Measurements from ENCODE around the gene HSPA2.
"Not testable (repeated sequence)": the region's sequence is repeated elsewhere in the genome, so short reads cannot be mapped to it uniquely, and the experiment has no call there.

Gene HSPA2

DNA sequence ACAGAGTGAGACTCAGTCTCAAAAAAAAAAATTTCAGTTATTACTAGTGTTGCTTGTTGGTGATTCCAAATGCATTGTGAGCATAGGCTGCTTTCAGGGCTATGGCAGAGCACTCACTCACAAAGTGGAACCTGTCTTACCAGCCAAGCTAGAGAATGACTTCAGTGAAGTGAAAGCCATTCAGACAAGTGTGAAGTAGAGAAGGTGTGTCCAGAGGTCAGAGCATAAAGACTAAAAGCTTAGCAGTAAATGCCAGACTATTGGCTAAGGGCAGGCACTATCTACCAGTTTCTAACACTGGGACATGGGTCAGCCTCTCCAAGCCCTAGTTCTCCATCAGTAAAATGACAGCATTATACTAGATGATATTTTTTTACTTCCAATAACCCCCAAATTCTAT lies 21.9 kb downstream of the HSPA2 start:
- no peak for DNase-seq (ENCODE audit: low read depth)

DNA sequence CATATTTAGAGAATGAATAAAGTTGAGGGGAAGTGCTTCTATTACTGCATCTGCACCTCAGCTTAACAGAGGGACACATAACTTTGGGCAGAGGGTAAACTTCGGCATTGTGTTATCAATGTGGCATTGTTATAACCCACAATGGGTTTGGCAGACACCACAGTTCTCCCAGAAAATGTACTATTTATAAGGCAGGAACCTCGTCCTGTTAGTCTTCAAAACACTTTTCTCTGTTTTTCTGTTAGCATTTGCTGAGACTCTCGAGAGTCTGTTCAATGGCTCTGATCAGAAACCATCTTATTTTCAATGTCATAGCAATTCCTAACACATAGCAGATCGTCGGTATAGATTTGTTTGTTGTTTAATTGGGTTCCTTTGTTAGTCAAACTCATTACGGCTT lies 23.2 kb downstream of the HSPA2 start:
- DNase-seq (ENCODE audit: low read depth) = no peak

DNA sequence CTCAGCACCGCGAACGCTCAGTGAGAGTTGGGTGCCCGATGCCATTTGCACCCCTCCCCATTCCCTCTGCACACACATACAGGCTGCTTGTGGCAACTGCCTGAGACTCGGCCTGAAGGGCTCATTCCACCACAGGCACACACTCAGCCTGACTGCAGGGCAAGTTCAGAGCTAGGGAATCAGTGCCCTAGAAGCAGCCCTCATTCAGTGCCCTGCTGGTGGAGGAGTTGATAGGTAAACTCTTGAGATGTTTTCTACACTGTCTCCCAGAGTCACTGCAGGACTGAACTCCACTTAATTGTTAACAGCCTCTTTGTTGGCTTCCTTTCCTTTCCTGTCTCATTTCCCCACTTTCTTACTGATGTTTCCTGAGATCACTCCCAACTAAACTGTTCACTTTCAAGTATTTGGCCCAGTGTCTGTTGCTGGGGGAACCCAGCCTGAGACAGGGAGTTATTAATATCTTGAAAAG lies 26.1 kb downstream of the HSPA2 start:
- no peak for DNase-seq (ENCODE audit: low read depth)

DNA sequence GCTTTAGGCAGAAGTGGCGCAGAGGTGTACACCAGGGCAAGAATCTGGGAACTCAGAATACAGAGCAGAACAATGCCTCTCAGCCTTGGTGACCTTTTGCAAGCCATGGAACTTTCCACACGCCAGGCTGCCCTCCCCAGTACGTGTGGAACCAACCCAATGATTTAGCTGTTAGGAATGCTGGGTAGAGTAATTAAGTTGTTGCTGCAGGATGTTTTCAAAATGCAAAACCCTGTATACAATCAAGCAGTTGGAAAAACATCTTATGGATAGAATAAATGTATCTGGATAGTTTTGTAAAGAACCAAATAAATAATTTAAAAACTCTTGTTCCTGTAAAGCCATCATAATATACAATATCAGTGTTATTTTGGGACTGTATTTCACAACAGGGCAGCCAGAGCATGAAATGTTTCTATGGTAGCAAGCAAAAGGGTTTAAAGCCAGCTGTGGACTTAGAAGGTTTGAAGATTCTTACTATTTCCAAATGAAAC lies 28.6 kb downstream of the HSPA2 start:
- no peak for DNase-seq (ENCODE audit: low read depth)

DNA sequence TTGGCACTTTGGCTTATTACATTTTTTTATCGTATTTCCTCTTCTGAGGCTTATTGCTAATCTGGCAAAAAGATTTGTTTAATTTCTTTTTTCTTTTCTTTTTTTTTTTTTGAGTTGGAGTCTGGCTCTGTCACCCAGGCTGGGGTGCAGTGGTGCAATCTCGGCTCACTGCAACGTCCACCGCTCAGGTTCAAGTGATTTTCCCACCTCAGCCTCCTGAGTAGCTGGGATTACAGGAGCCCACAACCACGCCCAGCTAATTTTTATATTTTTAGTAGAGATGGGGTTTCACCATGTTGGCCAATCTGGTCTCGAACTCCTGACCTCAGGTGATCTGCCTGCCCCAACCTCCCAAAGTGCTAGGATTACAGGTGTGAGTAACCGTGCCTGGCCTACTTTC lies 29.1 kb downstream of the HSPA2 start:
- not testable (repeated sequence) for DNase-seq (ENCODE audit: low read depth)

DNA sequence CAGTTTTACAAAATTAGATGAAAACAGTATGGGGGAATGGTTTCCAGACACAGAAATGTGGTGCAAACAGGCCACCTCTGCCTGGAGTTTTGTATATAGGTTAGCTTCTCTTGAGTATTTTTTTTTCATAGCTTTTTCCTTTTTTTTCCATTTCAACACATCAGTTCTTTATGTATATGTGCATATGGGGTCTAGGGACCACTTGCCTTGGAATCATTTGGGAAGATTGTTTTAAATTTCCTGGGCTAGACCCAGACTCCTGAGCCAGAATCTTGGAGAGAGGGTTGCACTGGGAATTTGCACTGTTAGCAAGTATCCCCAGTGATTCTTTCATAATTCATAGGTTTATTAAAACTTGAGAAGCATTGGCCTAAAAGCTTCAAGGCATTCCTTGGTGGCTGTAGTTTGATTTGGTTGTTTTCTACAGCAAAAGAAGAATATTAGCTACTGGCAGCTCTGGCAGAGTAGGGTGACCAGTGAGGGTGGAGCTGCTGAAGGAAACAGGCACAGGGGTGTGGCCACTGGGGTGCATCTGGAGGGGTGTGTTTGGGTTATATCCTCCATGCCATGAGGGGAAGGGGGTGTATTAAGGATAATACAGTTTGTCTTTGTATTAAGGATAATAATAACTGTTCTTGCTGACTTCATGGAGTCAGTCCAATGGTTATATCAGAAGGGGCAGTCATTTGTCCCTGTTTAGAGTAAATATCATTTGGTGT lies 32.0 kb downstream of the HSPA2 start:
- no peak for DNase-seq (ENCODE audit: low read depth)

DNA sequence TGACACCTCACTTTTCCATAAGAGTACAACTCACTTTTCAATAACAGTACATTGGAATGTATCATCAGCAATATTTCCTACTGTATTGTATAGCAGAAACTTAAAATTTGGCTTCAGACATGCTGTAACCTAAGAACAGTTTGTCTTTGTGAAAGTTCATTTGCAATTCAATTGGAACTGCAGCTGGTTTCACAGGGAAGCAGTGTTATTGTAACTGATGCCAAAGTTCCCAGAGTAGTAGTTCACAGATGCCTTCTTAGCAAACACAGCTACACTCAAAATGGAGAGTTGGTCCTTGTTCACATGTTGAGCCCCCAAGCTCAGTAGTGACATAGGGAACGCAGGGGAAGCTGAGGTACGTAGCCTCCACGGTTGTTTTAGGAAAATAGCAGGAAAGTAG lies 32.6 kb downstream of the HSPA2 start:
- DNase-seq (ENCODE audit: low read depth) = no peak

DNA sequence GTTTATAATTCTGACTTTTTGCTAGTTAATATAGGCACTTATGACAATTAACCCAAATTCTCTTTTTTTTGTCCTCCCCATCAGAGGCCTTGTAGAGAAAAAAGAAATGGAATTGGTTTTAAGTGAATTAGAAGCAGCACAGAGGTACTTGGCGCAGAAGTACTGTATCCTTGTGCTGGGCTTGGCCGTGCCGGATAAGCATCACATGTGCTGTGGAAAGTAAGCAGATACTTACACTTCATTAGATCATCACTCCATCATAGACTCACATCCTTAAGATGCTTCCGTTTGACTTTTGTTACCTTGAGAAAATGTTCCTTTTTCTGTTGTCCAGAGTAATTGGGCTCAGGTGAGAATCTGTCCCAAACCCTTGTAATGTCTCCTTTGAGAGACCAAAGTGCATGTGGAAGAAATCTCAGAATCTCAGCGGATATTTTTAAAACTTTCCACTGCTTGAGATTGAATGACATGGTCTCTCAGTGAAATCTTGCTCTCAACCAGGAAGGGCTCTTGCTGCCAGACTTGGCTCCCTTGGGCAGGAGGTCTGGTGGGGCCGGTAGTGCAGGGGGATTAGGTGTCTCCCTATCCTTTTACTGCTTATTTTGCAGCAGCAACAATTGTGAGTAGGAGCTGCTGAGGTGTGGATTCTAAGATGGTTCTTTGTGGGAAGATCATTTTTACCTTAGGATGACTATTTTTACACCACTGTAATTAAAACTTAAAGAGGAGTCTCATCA lies 34.0 kb downstream of the HSPA2 start:
- no peak for DNase-seq (ENCODE audit: low read depth)

DNA sequence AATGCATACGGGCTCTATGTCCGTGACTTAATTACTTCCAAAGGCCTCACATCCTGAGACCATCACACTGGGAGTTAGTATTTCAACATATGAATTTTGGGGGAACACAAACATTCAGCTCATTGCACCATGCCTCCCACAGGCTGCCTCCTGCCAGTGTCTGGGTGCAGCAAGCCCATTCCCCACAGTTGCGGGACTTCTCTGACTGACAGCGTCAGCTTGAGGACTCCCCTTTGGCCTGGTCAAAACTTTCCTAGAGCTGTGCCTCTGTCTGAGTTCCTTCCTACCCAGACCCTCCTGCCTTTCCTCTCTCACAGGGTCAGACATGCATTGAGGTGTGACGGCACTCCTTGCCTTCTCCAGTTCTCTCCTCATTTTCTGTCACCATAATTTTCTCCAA lies 36.7 kb downstream of the HSPA2 start:
- no peak for DNase-seq (ENCODE audit: low read depth)

DNA sequence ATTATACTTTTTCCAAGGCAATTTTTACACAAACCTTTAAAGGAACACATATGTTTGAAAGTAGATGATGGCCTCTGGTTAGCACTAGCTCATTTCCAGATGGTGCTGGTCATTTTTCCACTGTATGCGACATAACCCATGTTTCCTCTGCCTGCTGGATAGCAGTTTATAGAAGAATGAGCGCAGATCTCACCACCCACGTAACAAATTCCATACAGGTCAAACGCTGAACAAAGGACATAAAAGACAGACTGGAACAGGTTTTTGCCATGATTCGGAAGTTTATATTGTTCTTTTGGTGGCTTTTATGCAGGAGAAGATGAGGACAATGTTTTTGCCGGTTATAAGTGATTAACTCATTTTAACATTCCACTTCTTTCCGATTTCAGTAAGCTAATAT lies 39.9 kb downstream of the HSPA2 start:
- no peak for DNase-seq (ENCODE audit: low read depth)

DNA sequence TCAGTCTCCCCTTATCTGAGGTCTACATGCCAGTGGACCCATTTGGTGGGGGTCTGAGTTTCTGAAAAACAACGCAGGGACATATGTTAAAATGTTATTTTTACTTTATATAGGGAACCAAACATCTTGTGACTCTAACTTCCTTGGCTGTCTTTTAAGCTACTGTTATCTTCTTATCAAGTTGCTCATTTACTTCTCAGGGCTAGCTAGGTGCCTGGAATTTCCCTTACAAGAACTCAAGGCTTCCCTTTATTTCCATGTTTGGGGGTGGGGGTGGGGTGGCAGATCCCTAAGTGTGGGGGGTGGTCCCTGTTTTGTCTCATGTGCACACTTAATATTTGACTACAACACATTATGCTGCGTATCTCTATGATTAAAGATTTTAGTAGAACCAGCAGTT lies 40.8 kb downstream of the HSPA2 start:
- no peak for DNase-seq (ENCODE audit: low read depth)

DNA sequence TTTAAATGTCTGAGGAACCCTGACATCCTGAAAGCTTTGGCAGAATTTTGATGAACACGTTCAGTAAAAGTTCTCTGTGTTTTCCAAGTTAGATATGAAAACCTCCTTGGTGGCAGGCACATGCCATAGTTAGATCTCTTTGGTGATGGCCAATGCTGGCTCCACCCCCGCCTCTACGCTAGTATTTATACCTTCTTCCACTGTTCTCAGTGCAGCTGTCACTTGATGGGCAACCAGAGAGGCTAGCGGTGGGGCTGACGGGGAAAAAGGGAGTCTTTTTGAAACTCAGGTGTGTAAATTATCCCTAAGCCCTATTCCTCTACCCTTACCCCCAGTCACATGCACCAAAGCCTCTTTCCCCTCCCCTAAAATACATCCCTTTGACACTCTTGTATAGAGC lies 41.3 kb downstream of the HSPA2 start:
- no peak for DNase-seq (ENCODE audit: low read depth)

DNA sequence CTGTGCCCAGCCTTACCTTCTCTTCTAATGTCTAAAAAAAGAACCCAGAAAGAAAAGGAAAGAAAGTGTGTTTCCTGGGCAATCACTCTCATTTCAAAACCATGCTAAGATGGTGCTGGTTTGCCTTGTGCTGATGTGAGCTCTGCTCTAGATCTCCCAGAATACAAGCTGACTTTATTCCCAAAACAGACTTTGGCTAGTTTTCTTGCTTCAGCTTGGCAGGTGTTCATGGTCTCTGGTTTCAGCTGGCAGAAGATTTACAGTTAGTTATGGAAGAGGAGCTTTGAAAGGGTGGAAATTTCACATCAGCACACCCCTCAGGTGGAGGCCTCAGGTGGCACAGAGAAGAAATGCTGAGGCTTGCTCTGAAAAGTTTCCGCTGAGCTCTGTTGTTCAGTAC lies 43.6 kb downstream of the HSPA2 start:
- DNase-seq (ENCODE audit: low read depth) = no peak

DNA sequence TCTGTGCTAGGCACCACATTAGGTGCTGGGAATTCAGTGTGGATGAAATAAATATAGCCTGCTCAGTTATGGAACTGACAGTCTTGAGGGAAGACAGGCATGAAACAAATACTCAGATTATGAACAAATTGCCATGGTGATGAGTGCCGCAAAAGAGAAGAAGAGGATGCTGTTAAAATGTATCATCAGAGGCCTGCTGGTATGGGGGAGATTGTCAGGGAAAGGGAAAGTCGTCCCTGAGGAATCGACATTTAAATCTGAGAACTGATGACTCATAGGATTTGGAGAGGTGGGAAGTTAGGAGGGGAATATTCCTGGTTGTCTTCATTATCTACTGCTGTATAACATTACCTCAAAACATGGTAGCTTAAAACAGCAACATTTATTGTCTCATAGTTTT lies 51.3 kb downstream of the HSPA2 start:
- DNase-seq (ENCODE audit: low read depth) = no peak

Data from stimulated activated CD8-positive, alpha-beta memory T cell treated with anti-CD3 and anti-CD28 coated beads, Interleukin-12 subunit alpha, Interleukin-12 subunit beta, amount 100 ng/mL, for 1 hour (primary cell).